Sigmoid colon (tissue), 7 donors: Measurements from ENCODE around the gene ANAPC16. TPM values are rescaled to one million over a fixed set of nuclear protein-coding genes. Genes with fewer than 3 reads are reported as not detected.
"Not testable (repeated sequence)": the region's sequence is repeated elsewhere in the genome, so short reads cannot be mapped to it uniquely, and the experiment has no call there.

Experiments
- DNase-seq: peaks from one replicate; pipeline ENCODE4 v3.0.0-alpha.2; 2019
- H3K27ac ChIP-seq, 4 donors: fragments of 200-600 bp; sonication (generic); one replicate each; pipeline ENCODE4 v1.5.1; 2016 to 2019; ENCODE audit warnings: mild to moderate bottlenecking in 1 of 4
- H3K27me3 ChIP-seq, 3 donors: fragments of 200-600 bp; sonication (generic); one replicate each; pipeline ENCODE4 v1.5.1; 2019; ENCODE audit warnings: mild to moderate bottlenecking in 1 of 3
- H3K36me3 ChIP-seq, 4 donors: fragments of 200-600 bp; sonication (generic); one replicate each; pipeline ENCODE4 v1.5.1; 2016 to 2019
- H3K4me1 ChIP-seq, 4 donors: fragments of 200-600 bp; sonication (generic); one replicate each; pipeline ENCODE4 v1.5.1; 2017 to 2019
- H3K4me3 ChIP-seq, 4 donors: fragments of 200-600 bp; sonication (generic); one replicate each; pipeline ENCODE4 v1.5.1; 2017 to 2019; ENCODE audit warnings: mild to moderate bottlenecking in 2 of 4, moderate library complexity in 1 of 4
- H3K9me3 ChIP-seq, 4 donors: fragments of 200-600 bp in 3 of 4; sonication (generic) in 3 of 4; one replicate each; pipeline versions ENCODE4 v1.5.1 to v1.6.1; 2013 to 2019
- CTCF ChIP-seq, 4 experiments: fragments of 450-650 bp in 3 of 4; fragments of 200-600 bp in 1 of 4; IDR thresholded peaks; one replicate each; pipeline ENCODE4 v1.5.1; 2016 to 2019; ENCODE audit warnings: antibody characterized with exemption in 4 of 4, mild to moderate bottlenecking in 3 of 4, moderate library complexity in 2 of 4
- EP300 ChIP-seq, 4 donors: sonication (generic); formaldehyde crosslinking; IDR thresholded peaks; one replicate each; pipeline ENCODE4 v1.6.1; 2017; ENCODE audit warnings: antibody characterized with exemption in 4 of 4
- POLR2A ChIP-seq, 2 donors: fragments of 450-650 bp; IDR thresholded peaks; one replicate each; pipeline ENCODE4 v1.6.1; 2016; ENCODE audit warnings: antibody characterized with exemption in 2 of 2, mild to moderate bottlenecking in 2 of 2, moderate library complexity in 2 of 2
- POLR2AphosphoS5 ChIP-seq, 4 donors: sonication (generic); formaldehyde crosslinking; IDR thresholded peaks; one replicate each; pipeline ENCODE4 v1.6.1; 2017; ENCODE audit warnings: antibody characterized with exemption in 4 of 4
- WGBS, 2 donors: extraction: QIAGEN DNeasy Blood & Tissue Kit; methylation state at CpG; one replicate each; pipeline ENCODE4 v1.1.7; 2013; 5-methylcytosine and 5-hydroxymethylcytosine counted together
- intact Hi-C: fragments of 100-400 bp; cut with DNase I; formaldehyde crosslinking; loops from one replicate; pipeline ENCODE4 v1.15.1; 2023
- polyA plus RNA-seq, 3 donors: library from polyadenylated mRNA; stranded (reverse); fragments of 200-250 nt; gene quantifications; one replicate each; pipeline ENCODE4 v1.2.3, GENCODE V29; 2013
- total RNA-seq, 4 donors: library from RNA; depleted of rRNA; stranded (reverse); fragments of >200 nt; gene quantifications; one replicate each; pipeline ENCODE4 v1.1.0, GENCODE V29; 2016
- donor health status: healthy with polysubstance abuse.
- donor health status: Bipolar disorder and iron deficiency.
- donor health status: healthy.

Gene ANAPC16
- total and polyA plus RNA-seq, 7 donors = 80.0 to 228 (median 187) TPM

DNA sequence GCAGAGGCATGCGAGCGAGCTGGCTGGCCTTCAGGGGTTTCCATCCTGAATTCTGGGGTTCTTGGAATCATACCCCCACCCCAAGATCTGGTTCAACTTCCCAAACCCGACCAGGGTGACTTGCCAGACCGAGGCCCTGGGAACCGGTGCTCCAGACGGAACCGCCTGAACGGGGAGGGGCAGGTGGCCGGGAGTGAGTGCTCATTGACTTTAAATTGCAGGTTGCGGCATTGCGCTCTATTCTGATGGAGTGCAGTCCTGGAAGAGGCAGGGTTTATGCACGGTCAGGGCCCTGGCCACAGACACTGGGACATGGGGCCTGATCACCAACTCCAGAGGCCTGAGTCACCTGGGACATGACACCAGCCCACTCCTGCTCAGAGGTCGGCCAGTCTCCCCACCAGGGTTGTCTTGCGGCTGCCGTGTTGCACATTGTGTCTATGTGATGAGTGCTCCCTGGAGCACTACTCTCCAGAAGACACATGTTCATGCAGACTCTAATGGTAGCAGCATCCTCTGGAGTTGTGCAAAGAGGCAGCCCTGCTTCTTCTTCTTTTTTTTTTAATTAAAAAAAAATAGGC lies 52.1 kb downstream of the ANAPC16 start:
- H3K36me3 ChIP-seq = no peaks in the 10 kb centered on the region
- peaks cover 0 to 9% (median 8%) of the 10 kb centered on the region in 4 donors for H3K4me1 ChIP-seq
- H3K27me3 ChIP-seq = no peaks in the 10 kb centered on the region
- intact Hi-C loops = no loop called here
- H3K9me3 ChIP-seq = no peaks in the 10 kb centered on the region
- TF ChIP-seq POLR2A (IDR thresholded peaks at IDR 0.05) (no peak), EP300 (IDR thresholded peaks at IDR 0.05) (no peak), POLR2AphosphoS5 (IDR thresholded peaks at IDR 0.05) (no peak), CTCF (IDR thresholded peaks at IDR 0.05) (no peak)
- no peak overlapping the region for H3K27ac ChIP-seq
- 90 to 94% methylated on average over 15 of the region's 15 CpGs for WGBS, 2 donors
- no peak overlapping the region for H3K4me3 ChIP-seq
- DNase-seq = no peak

DNA sequence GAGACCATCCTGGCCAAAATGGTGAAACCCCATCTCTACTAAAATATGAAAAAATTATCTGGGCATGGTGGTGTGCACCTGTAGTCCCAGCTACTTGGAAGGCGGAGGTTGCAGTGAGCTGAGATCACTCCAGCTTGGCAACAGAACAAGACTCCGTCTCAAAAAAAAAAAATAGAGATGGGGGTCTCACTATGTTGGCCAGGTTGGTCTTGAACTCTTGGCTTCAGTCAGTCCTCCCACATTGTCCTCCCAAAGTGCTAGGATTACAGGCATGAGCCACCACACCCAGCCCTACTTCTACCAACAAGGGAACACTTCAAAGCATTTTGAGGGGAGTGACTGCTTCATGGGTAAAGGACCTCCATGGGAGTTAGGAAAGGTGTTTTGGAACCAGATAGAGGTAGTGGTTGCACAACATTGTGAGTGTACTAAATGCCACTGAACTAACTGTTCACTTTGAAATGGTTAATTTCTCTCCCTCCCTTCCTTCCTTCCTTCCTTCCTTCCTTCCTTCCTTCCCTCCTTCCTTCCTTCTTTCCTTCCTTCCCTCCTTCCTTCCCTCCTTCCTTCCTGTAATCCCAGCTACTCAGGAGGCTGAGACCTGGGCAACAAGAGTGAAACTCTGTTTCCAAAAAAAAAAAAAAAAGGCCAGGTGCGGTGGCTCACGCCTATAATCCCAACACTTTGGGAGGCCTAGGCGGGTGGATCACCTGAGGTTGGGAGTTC lies 52.8 kb downstream of the ANAPC16 start:
- H3K4me1 ChIP-seq, H3K27me3 ChIP-seq, H3K4me3 ChIP-seq, H3K9me3 ChIP-seq, DNase-seq, H3K36me3 ChIP-seq, intact Hi-C loops, H3K27ac ChIP-seq: not testable (repeated sequence)
- WGBS, 2 donors = 95 to 96% methylated on average over 5 of the region's 5 CpGs

- H3K4me3 ChIP-seq = no peak overlapping the region
- no peak for TF ChIP-seq POLR2A (IDR thresholded peaks at IDR 0.05)
- TF ChIP-seq POLR2AphosphoS5 (IDR thresholded peaks at IDR 0.05) = no peak
- TF ChIP-seq EP300 (IDR thresholded peaks at IDR 0.05) = no peak
- TF ChIP-seq CTCF (IDR thresholded peaks at IDR 0.05) = no peak
- peak overlapping the region in 2 of 4 donors; percentile 3 to 96 for H3K27ac ChIP-seq
- no peaks in the 10 kb centered on the region for H3K9me3 ChIP-seq
- WGBS, 2 donors = 97% methylated on average over 5 of the region's 5 CpGs
- intact Hi-C loops = no loop called here
- peaks cover 0 to 23% (median 20%) of the 10 kb centered on the region in 4 donors for H3K4me1 ChIP-seq
- peaks cover 9 to 15% (median 11%) of the 10 kb centered on the region in 4 donors for H3K36me3 ChIP-seq
- H3K27me3 ChIP-seq = no peaks in the 10 kb centered on the region
- no peak for DNase-seq
Measured at GRCh38 chr10:72270607-72271281, 54.9 kb downstream of the ANAPC16 start.

- Histone ChIP-seq H3K36me3 (peaks cover 9 to 23% (median 15%) of the 10 kb centered on the region in 4 donors), H3K4me1 (peaks cover 0 to 32% (median 29%) of the 10 kb centered on the region in 4 donors), H3K27ac (peak overlapping the region; percentile 96 to 99 (median 97)), H3K4me3 (peak overlapping the region; percentile 53 to 90 (median 80)), H3K9me3 (no peaks in the 10 kb centered on the region), H3K27me3 (no peaks in the 10 kb centered on the region)
- TF ChIP-seq POLR2AphosphoS5 (IDR thresholded peaks at IDR 0.05) (peak; percentile 72 to 86 (median 82)), EP300 (IDR thresholded peaks at IDR 0.05) (peak in 1 of 4 donors; percentile 19), POLR2A (IDR thresholded peaks at IDR 0.05) (peak; percentile 27 to 54), CTCF (IDR thresholded peaks at IDR 0.05) (no peak)
- DNase-seq = peak; percentile 98
- 5 to 8% methylated on average over 28 of the region's 28 CpGs for WGBS, 2 donors
- intact Hi-C loops = loop anchor here (1.0 to 2.0 kb wide), 3 partner anchors 24 to 56 kb away; partner anchors contain the start of genes ANAPC16 and ASCC1
Measured at GRCh38 chr10:72272689-72273409, 57.0 kb downstream of the ANAPC16 start.
